Ecto neural progenitor cell (in vitro differentiated cells): ENCODE data around the gene ATF6.
"Not testable (repeated sequence)": the region's sequence is repeated elsewhere in the genome, so short reads cannot be mapped to it uniquely, and the experiment has no call there.

ENCODE experiments used
- DNase-seq: peaks from one replicate; pipeline ENCODE4 v3.0.0-alpha.2; 2018; ENCODE audit warnings: low spot score

ATF6 gene

GRCh38 chr1:161782886-161783285 lies 16.8 kb downstream of the ATF6 start:
- DNase-seq = no peak

GRCh38 chr1:161784968-161785367 lies 18.8 kb downstream of the ATF6 start:
- DNase-seq = no peak

- DNase-seq = no peak
These were observed 21.2 kb downstream of the ATF6 start for GRCh38 chr1:161787355-161787754.

DNA sequence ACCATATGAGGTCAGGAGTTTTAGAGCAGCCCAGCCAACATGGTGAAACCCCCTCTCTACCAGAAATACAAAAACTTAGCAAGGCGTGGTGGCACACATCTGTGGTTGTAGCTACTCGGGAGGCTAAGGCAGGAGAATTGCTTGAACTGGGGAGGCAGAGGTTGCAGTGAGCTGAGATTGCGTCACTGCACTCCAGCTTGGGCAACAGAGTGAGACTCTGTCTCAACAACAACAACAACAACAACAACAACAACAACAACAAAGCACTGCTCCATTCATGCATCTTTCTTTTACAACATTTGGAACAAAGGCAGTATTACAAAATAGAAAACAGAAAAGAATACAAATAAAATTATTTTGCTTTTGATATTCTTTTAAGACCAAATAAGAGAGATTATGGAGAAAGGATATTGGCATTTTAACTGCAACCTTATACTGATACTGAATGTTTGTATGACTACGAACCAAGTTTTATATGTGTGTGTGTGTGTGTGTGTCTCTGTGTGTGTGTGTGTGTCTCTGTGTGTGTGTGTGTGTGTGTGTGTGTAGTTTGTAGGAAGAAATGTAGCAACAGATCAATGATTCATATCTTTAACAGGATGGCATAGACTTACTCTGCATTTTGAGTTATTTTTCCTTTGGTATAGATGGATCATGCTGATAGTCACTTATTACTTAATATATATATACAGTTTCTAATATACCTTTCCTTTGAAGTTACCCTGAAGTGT lies 24.6 kb downstream of the ATF6 start:
- DNase-seq = no peak

DNA sequence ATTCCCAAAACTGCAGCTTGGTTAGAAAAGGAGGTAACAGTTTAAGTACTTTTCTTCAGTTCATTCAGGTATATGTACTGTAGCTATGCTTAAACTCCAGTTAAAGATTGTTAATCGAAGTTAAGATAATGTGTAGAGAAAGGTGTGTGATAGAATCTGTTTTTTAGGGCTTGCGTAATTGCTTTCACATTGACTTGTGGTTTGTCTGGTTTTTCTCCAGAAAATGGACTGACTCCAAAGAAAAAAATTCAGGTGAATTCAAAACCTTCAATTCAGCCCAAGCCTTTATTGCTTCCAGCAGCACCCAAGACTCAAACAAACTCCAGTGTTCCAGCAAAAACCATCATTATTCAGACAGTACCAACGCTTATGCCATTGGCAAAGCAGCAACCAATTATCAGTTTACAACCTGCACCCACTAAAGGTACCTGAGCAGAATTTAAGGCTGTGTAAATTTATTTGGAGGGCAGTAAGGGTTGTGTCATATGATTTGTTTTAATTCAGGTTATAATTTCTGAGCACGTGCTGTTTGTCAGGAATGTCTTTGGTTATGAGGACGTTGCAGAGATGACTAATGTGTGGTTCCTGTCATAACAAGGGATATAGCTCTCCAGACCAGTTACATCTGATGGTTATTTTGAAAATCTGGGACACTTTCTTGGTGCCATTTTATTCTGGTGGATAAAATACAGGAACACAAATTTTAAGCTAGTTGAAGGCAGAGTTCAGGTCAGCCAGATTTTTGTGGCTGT lies 26.0 kb downstream of the ATF6 start:
- no peak for DNase-seq

DNA sequence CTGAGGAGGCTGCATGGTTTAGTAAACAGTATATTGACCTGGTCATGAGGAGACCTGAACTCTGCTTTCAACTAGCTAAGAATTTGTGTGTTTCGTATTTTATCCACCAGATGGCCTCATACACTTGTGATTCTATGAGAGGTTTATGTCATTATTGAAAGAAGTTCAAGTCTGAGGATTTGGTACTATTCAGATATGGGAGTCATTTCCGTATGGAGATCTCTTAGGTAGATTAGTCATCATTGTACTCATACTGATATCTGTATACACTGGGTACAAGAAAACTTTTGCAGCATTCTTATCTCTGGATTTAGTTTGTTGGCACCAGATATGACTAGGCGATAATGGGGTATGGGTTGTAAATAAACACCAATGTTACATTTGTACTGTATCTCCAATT lies 26.6 kb downstream of the ATF6 start:
- no peak for DNase-seq

DNA sequence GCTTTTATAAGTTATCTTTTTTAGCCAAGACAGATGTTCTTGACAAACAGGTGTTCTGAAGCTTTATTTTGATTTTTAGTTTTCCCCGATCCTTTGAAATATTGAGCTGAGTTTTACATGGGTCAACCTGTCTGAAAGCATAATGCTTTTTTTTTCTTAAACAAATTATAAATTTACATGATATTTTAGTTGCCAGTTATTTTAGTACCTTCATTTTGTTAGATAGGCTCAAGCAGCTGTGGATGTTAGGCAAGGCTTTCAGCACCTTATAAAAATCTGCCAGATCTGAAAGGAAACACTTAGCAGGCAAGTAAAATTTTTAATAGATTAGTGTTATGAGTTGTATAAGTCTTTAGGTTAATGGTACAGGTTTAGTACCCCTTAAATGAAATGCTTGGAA lies 33.7 kb downstream of the ATF6 start:
- DNase-seq = no peak

GRCh38 chr1:161801955-161802354 lies 35.8 kb downstream of the ATF6 start:
- DNase-seq = peak; percentile 52

GRCh38 chr1:161803181-161803580 lies 37.1 kb downstream of the ATF6 start:
- no peak for DNase-seq

DNA sequence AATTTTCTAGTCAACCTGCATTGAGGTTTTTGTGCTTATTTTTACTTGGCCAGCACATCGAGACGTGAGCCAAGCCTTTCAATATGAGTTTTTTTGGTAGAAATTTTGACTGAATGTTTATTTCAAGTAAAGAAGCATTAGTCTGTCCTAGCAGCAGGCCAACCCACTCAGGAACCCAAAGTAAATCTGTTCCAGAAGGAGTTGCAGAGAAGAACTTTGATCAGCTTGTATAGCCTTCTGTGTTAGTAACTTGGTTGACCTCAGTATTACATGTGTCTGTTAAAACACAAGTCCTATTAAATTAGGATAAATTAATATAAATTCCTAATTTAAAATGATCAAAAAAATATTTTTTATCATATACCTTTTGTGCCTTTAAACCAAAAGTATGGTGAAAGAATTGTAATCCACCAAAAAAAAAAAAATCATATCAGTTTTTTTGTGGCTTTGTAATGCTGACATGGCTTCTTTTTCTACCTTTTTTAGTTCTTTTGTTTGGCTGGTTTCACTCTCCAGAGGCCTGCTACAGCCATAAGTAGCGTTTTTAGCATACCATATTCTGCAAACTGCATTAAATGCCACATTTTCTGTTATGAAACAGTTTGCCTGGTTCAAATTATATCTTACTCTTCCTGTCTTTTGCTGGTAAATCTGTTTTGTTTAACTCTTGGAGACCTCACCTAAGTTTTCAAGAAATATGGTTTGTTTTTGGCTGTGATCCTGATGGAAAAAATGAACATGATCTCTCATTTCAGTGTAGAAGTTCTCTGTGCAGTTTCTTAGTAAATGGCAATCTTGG lies 39.5 kb downstream of the ATF6 start:
- no peak for DNase-seq

DNA sequence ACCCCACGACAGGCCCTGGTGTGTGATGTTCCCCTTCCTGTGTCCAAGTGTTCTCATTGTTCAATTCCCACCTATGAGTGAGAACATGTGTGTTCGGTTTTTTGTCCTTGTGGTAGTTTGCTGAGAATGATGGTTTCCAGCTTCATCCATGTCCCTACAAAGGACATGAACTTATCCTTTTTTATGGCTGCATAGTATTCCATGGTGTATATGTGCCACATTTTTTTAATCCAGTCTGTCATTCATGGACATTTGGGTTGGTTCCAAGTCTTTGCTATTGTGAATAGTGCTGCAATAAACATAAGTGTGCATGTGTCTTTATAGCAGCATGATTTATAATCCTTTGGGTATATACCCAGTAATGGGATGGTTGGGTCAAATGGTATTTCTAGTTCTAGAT lies 43.1 kb downstream of the ATF6 start:
- DNase-seq = not testable (repeated sequence)

DNA sequence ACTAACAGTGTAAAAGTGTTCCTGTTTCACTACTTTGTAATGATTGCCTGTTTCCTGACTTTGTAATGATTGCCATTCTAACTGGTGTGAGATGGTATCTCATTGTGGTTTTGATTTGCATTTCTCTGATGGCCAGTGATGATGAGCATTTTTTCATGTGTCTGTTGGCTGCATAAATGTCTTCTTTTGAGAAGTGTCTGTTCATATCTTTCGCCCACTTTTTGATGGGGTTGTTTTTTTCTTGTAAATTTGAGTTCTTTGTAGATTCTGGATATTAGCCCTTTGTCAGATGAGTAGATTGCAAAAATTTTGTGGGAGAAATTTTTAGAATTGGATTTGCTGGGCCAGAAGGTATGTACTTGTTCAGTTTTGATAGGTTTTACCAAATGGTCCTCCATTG lies 43.5 kb downstream of the ATF6 start:
- not testable (repeated sequence) for DNase-seq

DNA sequence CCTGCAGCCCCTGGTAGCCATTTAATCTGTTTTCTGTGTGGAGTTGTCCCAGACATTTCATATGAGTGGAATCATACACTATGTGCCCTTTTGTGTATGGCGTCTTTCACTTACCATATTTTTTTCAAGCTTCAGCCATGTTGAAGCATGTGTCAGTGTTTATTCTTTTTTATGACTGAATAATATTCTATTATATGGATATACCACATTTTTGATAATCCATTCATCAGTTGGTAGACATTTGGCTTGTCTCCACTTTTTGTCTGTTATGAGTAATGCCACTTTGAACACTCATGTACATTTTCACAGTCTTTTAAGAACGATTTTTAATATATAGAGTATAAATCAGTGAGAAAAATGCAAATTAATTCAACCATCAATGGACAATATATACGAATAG lies 44.7 kb downstream of the ATF6 start:
- DNase-seq = no peak

- no peak for DNase-seq
These were observed 50.1 kb downstream of the ATF6 start for GRCh38 chr1:161816201-161816600.

- DNase-seq = no peak
These were observed 51.1 kb downstream of the ATF6 start for GRCh38 chr1:161817176-161817730.

DNA sequence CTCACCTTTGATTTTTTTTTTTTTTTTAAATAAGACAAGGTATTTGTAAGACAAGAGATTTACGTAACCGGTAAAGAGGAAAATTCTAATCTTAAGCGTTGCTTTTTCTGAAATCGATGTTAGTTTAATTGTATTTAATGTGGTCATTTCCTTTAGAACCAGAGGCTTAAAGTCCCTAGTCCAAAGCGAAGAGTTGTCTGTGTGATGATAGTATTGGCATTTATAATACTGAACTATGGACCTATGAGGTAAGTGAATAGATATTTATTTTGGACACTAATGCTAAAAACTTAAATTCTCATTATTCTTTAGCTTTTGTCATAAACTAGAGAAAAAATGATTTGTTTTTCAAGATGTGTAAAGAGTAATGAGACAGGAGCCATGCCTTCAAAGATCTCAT lies 54.8 kb downstream of the ATF6 start:
- no peak for DNase-seq

DNA sequence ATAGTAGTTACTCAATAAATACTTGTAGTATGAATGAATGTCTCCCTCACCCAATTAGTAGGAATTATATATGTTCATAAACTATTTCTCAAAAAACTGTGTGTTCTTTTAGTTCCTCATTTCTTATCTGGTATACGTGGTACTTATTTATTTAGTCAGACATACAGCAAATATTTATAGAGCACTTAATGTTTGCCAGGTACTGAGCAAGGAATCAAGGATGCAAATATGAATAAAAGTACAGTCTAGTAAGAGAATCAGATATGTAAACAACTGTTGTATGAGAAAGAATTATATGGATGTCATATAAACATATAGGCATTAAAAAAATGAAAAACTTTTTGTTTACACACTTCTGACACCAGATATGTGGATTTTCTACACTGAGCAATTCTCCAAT lies 58.5 kb downstream of the ATF6 start:
- DNase-seq = no peak

- DNase-seq = no peak
These were observed 59.7 kb downstream of the ATF6 start for GRCh38 chr1:161825831-161826230.

GRCh38 chr1:161826478-161826877 lies 60.4 kb downstream of the ATF6 start:
- DNase-seq = no peak

DNA sequence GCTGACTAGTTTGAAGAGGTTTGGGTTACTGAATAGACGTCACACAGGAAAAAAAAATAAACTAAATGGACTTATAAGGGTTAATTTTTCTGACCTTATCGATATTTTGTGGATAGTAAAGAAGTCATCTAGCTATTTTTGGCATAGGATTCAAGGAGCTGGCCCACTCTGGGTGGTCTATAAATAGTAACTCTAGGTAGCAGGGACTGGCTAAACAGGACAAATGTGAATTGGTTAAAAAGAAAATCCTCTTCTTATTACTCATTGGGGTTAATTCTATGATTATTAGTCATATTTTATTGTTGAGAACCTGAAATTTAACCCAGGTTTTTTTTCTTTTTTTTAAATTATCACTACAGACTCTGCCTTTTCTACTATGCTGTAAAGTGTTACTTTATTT lies 61.7 kb downstream of the ATF6 start:
- no peak for DNase-seq

DNA sequence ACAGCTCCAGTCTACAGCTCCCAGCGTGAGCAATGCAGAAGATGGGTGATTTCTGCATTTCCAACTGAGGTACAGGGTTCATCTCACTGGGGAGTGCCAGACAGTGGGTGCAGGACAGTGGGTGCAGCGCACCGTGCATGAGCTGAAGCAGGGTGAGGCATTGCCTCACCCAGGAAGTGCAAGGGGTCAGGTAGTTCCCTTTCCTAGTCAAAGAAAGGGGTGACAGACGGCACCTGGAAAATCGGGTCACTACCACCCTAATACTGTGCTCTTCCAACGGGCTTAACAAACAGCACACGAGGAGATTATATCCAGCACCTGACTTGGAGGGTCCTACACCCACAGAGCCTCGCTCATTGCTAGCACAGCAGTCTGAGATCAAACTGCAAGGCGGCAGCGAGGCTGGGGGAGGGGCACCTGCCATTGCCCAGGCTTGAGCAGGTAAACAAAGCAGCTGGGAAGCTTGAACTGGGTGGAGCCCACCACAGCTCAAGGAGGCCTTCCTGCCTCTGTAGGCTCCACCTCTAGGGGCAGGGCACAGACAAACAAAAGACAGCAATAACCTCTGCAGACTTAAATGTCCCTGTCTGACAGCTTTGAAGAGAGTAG lies 66.3 kb downstream of the ATF6 start:
- DNase-seq = not testable (repeated sequence)

DNA sequence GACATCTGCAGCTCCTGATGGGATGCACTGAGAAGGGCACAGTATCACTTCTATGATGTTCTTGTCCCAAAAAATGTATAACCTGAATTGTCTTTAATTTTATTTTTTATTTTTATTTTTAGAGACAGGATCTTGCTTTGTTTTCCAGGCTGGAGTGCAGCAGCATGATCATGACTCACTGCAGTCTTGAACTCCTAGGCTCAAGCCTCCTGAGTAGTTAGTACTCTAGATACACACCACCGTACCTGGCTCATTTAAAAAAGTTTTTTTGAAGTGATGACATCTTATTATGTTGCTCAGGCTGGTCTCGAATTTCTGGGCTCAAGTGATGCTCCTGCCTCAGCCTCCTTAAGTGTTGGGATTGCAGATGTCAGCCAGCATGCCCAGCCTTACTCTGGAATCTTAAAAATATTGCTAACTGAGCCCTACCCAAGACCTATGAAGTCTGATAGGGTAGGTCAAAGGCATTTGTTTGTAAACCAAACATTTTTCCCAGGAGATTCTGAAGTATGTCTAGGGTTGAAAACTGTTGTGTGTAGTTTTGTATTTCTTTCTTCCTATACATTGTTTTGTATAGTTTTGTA lies 68.9 kb downstream of the ATF6 start:
- DNase-seq = no peak
